ENCODE data around the gene PLA2G2D.

GRCh38 chr1:20109223-20109856 is 10.0 kb downstream of the PLA2G2D start:
- TF ChIP-seq TAF1 (IDR thresholded peaks at IDR 0.05; ENCODE audit: borderline replicate concordance, insufficient read depth, low read length) (no peak), POLR2AphosphoS5 (IDR thresholded peaks at IDR 0.05; ENCODE audit: low read depth, low read length) (no peak)
